H1 (cell line): ENCODE results near the gene ITGB4. TPM values are rescaled to one million over a fixed set of nuclear protein-coding genes. Genes with fewer than 3 reads are reported as not detected.

Experiments
- CTCF ChIA-PET: fragments of 300-600 bp; sonication (Branson Sonifier 250); formaldehyde crosslinking; loops from one replicate; lab custom pipeline; 2021; ENCODE audit not compliant: partially characterized antibody; lab: Charles Lee
- POLR2A ChIA-PET: fragments of 300-600 bp; sonication (Branson Sonifier 250); formaldehyde crosslinking; loops from one replicate; lab custom pipeline; 2021; ENCODE audit warnings: inconsistent platforms; ENCODE audit not compliant: partially characterized antibody; lab: Charles Lee
- DNase-seq, 2 experiments: peaks; one replicate each; pipeline versions ENCODE4 v3.0.0 to v3.0.0-alpha.2; 2010 to 2022; ENCODE audit warnings: low spot score in 2 of 2, low read depth in 1 of 2, mixed read lengths in 1 of 2
- FAIRE-seq: peaks from 2 replicates; lab custom pipeline; 2011; peaks lifted over from hg19 to GRCh38; lab: Jason Lieb, UNC
- H2AFZ ChIP-seq: 2 replicates; pipeline ENCODE4 v1.8.1; 2012; ENCODE audit warnings: low read length, inconsistent platforms
- H2AK5ac ChIP-seq: 2 replicates; pipeline ENCODE4 v1.6.1; 2013; ENCODE audit warnings: low read depth, low read length
- H2BK120ac ChIP-seq: replicated peaks from 2 replicates; pipeline ENCODE3; 2013; ENCODE audit warnings: low read depth, low read length, inconsistent platforms
- H2BK12ac ChIP-seq: 2 replicates; pipeline ENCODE4 v1.6.1; 2013; ENCODE audit warnings: low read depth, low read length
- H2BK15ac ChIP-seq: 2 replicates; pipeline ENCODE4 v1.6.1; 2013; ENCODE audit warnings: low read length
- H2BK20ac ChIP-seq: 2 replicates; pipeline ENCODE4 v1.6.1; 2013; ENCODE audit warnings: low read length
- H2BK5ac ChIP-seq: 2 replicates; pipeline ENCODE4 v1.6.1; 2013; ENCODE audit warnings: low read depth, low read length
- H3K14ac ChIP-seq: 2 replicates; pipeline ENCODE4 v1.6.1; 2013; ENCODE audit warnings: inconsistent platforms; ENCODE audit not compliant: insufficient read length
- H3K18ac ChIP-seq: 2 replicates; pipeline ENCODE4 v1.6.1; 2013; ENCODE audit warnings: low read length; ENCODE audit errors: extremely low read depth
- H3K23ac ChIP-seq: 2 replicates; pipeline ENCODE4 v1.6.1; 2013; ENCODE audit warnings: inconsistent platforms; ENCODE audit not compliant: insufficient read length
- H3K23me2 ChIP-seq: 2 replicates; pipeline ENCODE4 v1.6.1; 2013; ENCODE audit warnings: low read depth, low read length
- H3K27ac ChIP-seq: 2 replicates; pipeline ENCODE4 v1.6.1; 2011; ENCODE audit warnings: low read depth, low read length, inconsistent platforms
- H3K27me3 ChIP-seq, 4 experiments: replicated peaks in 1 of 4; 1 replicate in 1 of 4; 2 replicates in 3 of 4; pipeline versions ENCODE4 v1.6.1 to v1.8.1; 2011 to 2013; ENCODE audit warnings: low read length in 3 of 4, mild to moderate bottlenecking in 3 of 4, inconsistent platforms in 2 of 4, mixed read lengths in 2 of 4, moderate library complexity in 1 of 4; ENCODE audit not compliant: control insufficient read depth in 3 of 4, insufficient read depth in 3 of 4; ENCODE audit errors: extremely low read depth in 1 of 4
- H3K36me3 ChIP-seq, 4 experiments: 2 replicates each; pipeline versions ENCODE4 v1.6.1 to v1.8.1; 2011 to 2013; ENCODE audit warnings: mild to moderate bottlenecking in 4 of 4, low read length in 3 of 4, moderate library complexity in 2 of 4, control low read depth in 1 of 4, inconsistent platforms in 1 of 4; ENCODE audit not compliant: insufficient read depth in 4 of 4, control insufficient read depth in 2 of 4
- H3K4ac ChIP-seq: replicated peaks from 2 replicates; pipeline ENCODE3; 2013; ENCODE audit warnings: low read length, low read depth, mixed read lengths, inconsistent platforms; ENCODE audit not compliant: insufficient read length
- H3K4me1 ChIP-seq, 4 experiments: replicated peaks in 1 of 4; 1 replicate in 1 of 4; 2 replicates in 3 of 4; pipeline versions ENCODE4 v1.6.1 to v1.8.1; 2011 to 2013; ENCODE audit warnings: low read length in 3 of 4, inconsistent platforms in 2 of 4, mixed read lengths in 1 of 4; ENCODE audit not compliant: insufficient read depth in 4 of 4, control insufficient read depth in 3 of 4
- H3K4me2 ChIP-seq, 2 experiments: 2 replicates each; pipeline versions ENCODE4 v1.6.1 to v1.8.1; 2011 to 2013; ENCODE audit warnings: low read depth in 2 of 2, low read length in 2 of 2, control low read depth in 1 of 2, inconsistent platforms in 1 of 2, mild to moderate bottlenecking in 1 of 2; ENCODE audit not compliant: insufficient read depth in 1 of 2
- H3K4me3 ChIP-seq, 4 experiments: fragments of 200-600, 300-600 bp in 1 of 4; sonication (generic), shearing (Covaris generic), sonication (Bioruptor Twin) in 1 of 4; 2 replicates each; pipeline versions ENCODE4 v1.5.1 to v1.8.1; 2011 to 2016; ENCODE audit warnings: low read length in 4 of 4, low read depth in 3 of 4, control low read depth in 2 of 4, inconsistent platforms in 2 of 4, mild to moderate bottlenecking in 2 of 4, mixed read lengths in 1 of 4, moderate library complexity in 1 of 4; ENCODE audit not compliant: insufficient read depth in 2 of 4; ENCODE audit errors: extremely low read depth in 1 of 4
- H3K56ac ChIP-seq: replicated peaks from 2 replicates; pipeline ENCODE3; 2013; ENCODE audit warnings: low read depth, mild to moderate bottlenecking, mixed read lengths, low read length, inconsistent platforms; ENCODE audit not compliant: insufficient read length
- H3K79me1 ChIP-seq: 2 replicates; pipeline ENCODE4 v1.6.1; 2013; ENCODE audit warnings: low read depth, low read length, control low read depth
- H3K79me2 ChIP-seq, 2 experiments: 2 replicates each; pipeline versions ENCODE4 v1.6.1 to v1.8.1; 2012 to 2013; ENCODE audit warnings: low read length in 2 of 2, mild to moderate bottlenecking in 2 of 2, inconsistent platforms in 1 of 2; ENCODE audit not compliant: insufficient read depth in 2 of 2, control insufficient read depth in 1 of 2
- H3K9ac ChIP-seq, 4 experiments: replicated peaks in 1 of 4; 1 replicate in 1 of 4; 2 replicates in 3 of 4; pipeline versions ENCODE4 v1.6.1 to v1.8.1; 2011 to 2013; ENCODE audit warnings: low read depth in 3 of 4, low read length in 3 of 4, control low read depth in 2 of 4, mild to moderate bottlenecking in 2 of 4, moderate library complexity in 2 of 4, inconsistent platforms in 1 of 4; ENCODE audit errors: extremely low read depth in 1 of 4
- H3K9me3 ChIP-seq, 2 experiments: 2 replicates each; pipeline versions ENCODE4 v1.6.1 to v1.8.1; 2012 to 2013; ENCODE audit warnings: mild to moderate bottlenecking in 2 of 2, moderate library complexity in 2 of 2, control low read depth in 1 of 2, inconsistent platforms in 1 of 2, low read depth in 1 of 2, low read length in 1 of 2, mixed read lengths in 1 of 2; ENCODE audit not compliant: insufficient read depth in 2 of 2
- H4K20me1 ChIP-seq, 2 experiments: replicated peaks in 1 of 2; 2 replicates each; pipeline versions ENCODE3 to v1.8.1; 2011 to 2013; ENCODE audit warnings: inconsistent platforms in 2 of 2, low read length in 2 of 2, mild to moderate bottlenecking in 1 of 2; ENCODE audit not compliant: insufficient read depth in 2 of 2, control insufficient read depth in 1 of 2
- H4K5ac ChIP-seq: 2 replicates; pipeline ENCODE4 v1.6.1; 2013; ENCODE audit warnings: low read length, low read depth, mixed read lengths, inconsistent platforms; ENCODE audit not compliant: insufficient read length
- H4K8ac ChIP-seq: 2 replicates; pipeline ENCODE4 v1.8.0; 2013; ENCODE audit warnings: mild to moderate bottlenecking, moderate library complexity, low read length, inconsistent platforms; ENCODE audit not compliant: insufficient read depth; ENCODE audit errors: extremely low read depth
- H4K91ac ChIP-seq: replicated peaks from 2 replicates; pipeline ENCODE3; 2013; ENCODE audit warnings: low read length, mixed read lengths, inconsistent platforms; ENCODE audit not compliant: insufficient read length
- EGR1 ChIP-seq: IDR thresholded peaks from 2 replicates; pipeline ENCODE4 v1.6.1; 2011; ENCODE audit warnings: low read depth, low read length, borderline replicate concordance
- EP300 ChIP-seq, 2 experiments: IDR thresholded peaks; 1 replicate in 1 of 2; 2 replicates in 1 of 2; pipeline ENCODE4 v1.6.1; 2011 to 2012; ENCODE audit warnings: low read depth in 2 of 2, low read length in 2 of 2, mild to moderate bottlenecking in 2 of 2, borderline replicate concordance in 1 of 2, inconsistent platforms in 1 of 2, moderate library complexity in 1 of 2
- EZH2 ChIP-seq: fragments of 200-600 bp; sonication (generic); IDR thresholded peaks from 2 replicates; pipeline ENCODE4 v1.7.1; 2012; ENCODE audit warnings: low read depth, mild to moderate bottlenecking, moderate library complexity, low read length, inconsistent platforms; ENCODE audit not compliant: severe bottlenecking
- KDM4A ChIP-seq: IDR thresholded peaks from one replicate; pipeline ENCODE4 v1.7.1; 2012; ENCODE audit warnings: low read depth, mild to moderate bottlenecking, moderate library complexity, low read length, inconsistent platforms; ENCODE audit not compliant: severe bottlenecking
- MAFK ChIP-seq: IDR thresholded peaks from 2 replicates; pipeline ENCODE4 v1.6.1; 2012; ENCODE audit warnings: low read depth, mild to moderate bottlenecking, improper control_type of control experiment, low read length
- RXRA ChIP-seq: IDR thresholded peaks from 2 replicates; pipeline ENCODE4 v1.6.1; 2011; ENCODE audit warnings: low read depth, mild to moderate bottlenecking, low read length, moderate library complexity; ENCODE audit not compliant: insufficient read depth
- SIN3A ChIP-seq, 2 experiments: IDR thresholded peaks in 1 of 2; conservative IDR thresholded peaks in 1 of 2; 2 replicates each; pipeline ENCODE4 v1.6.1; 2011 to 2012; ENCODE audit warnings: low read length in 2 of 2, improper control_type of control experiment in 1 of 2, low read depth in 1 of 2, mild to moderate bottlenecking in 1 of 2
- SIX5 ChIP-seq: IDR thresholded peaks from 2 replicates; pipeline ENCODE4 v1.6.1; 2011; ENCODE audit warnings: mild to moderate bottlenecking, low read depth, low read length
- SP1 ChIP-seq: IDR thresholded peaks from 2 replicates; pipeline ENCODE4 v1.6.1; 2011; ENCODE audit warnings: low read depth, low read length
- WGBS, 2 experiments: shearing (Covaris generic) in 1 of 2; methylation state at CpG; one replicate each; pipeline versions ENCODE4 v1.1.6 to v1.1.7; 2013 to 2015; ENCODE audit warnings: low lambda C conversion rate in 2 of 2, mixed read lengths in 2 of 2, inconsistent platforms in 1 of 2, low coverage in 1 of 2, missing lambda C conversion rate in 1 of 2; ENCODE audit not compliant: insufficient replicate concordance in 2 of 2, insufficient coverage in 1 of 2, insufficient read length in 1 of 2; ENCODE audit errors: extremely low coverage in 1 of 2, missing lambda C conversion rate in 1 of 2; 5-methylcytosine and 5-hydroxymethylcytosine counted together
- polyA plus RNA-seq, 7 experiments: library from polyadenylated mRNA; depleted of rRNA in 3 of 7; stranded (reverse) in 5 of 7; unstranded in 2 of 7; fragments of >200 nt in 5 of 7; fragments of 200-250 nt in 2 of 7; gene quantifications; 1 replicate in 5 of 7; 2 replicates in 1 of 7; 4 replicates in 1 of 7; pipeline versions ENCODE4 v1.2.1 to v1.2.3, GENCODE V29; 2011 to 2013; ENCODE audit warnings: missing spikeins in 2 of 7, mixed read lengths in 2 of 7
- total RNA-seq: library from RNA; stranded (reverse); fragmentation: NEBNext Ultra II Directional; extraction: Animal tissue kit (Norgen Biotek cat#: 25700); gene quantifications from 2 replicates; pipeline ENCODE4 v1.2.1, GENCODE V29; 2021
- TF ChIP-seq, protein P1 (sequence below): IDR thresholded peaks from 2 replicates; pipeline ENCODE4 v1.6.1; 2012; ENCODE audit warnings: low read length, inconsistent platforms
- TF ChIP-seq, protein P2 (sequence below): IDR thresholded peaks from 2 replicates; pipeline ENCODE4 v1.6.1; 2011; ENCODE audit warnings: low read depth, mild to moderate bottlenecking, low read length; ENCODE audit not compliant: insufficient read depth

ITGB4 gene
- total and polyA plus RNA-seq, 2 of the 8 experiments (the other 6 are each of a cell fraction or from before 2014, with no cell fraction given) = 5.2 to 5.6 TPM

DNA sequence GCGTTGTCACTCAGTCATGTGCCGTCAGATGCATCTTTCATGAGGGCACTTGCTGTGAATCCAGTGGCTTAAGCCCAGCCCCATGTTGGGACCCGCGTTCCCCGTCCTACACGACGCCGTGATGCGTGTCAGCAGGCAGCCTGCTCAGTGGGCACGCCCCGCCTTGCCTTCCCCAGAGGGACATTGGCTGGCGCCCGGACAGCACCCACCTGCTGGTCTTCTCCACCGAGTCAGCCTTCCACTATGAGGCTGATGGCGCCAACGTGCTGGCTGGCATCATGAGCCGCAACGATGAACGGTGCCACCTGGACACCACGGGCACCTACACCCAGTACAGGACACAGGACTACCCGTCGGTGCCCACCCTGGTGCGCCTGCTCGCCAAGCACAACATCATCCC lies 8.8 kb downstream of the ITGB4 start:
- no peaks in the 10 kb centered on the region for H3K36me3 ChIP-seq
- H3K27ac ChIP-seq = no peak overlapping the region
- H2BK12ac ChIP-seq = no peak overlapping the region
- no peak overlapping the region; the same call in 1 of the 2 replicates for H4K8ac ChIP-seq
- no peaks in the 10 kb centered on the region for H3K79me2 ChIP-seq
- no peak overlapping the region for H2BK120ac ChIP-seq
- no peak overlapping the region for H2BK15ac ChIP-seq
- no peak overlapping the region for H4K5ac ChIP-seq
- H3K9ac ChIP-seq = no peak overlapping the region
- no peak overlapping the region for H3K56ac ChIP-seq
- H3K9me3 ChIP-seq = no peaks in the 10 kb centered on the region
- no peak overlapping the region for H2BK20ac ChIP-seq
- H3K27me3 ChIP-seq = no peaks in the 10 kb centered on the region
- H3K23me2 ChIP-seq = no peaks in the 10 kb centered on the region
- no peak overlapping the region for H3K23ac ChIP-seq
- H3K4me1 ChIP-seq = no peaks in the 10 kb centered on the region; a peak in 2 of 7 replicates
- no peak overlapping the region for H3K14ac ChIP-seq
- no peak for DNase-seq
- WGBS, 2 experiments = 94% methylated on average over 22 of the region's 24 CpGs; no CpG with 5 or more reads in 1 of the 2 experiments
- no peak overlapping the region for H3K4me2 ChIP-seq
- H3K4ac ChIP-seq = no peak overlapping the region
- no peaks in the 10 kb centered on the region for H3K79me1 ChIP-seq
- no peak for FAIRE-seq
- H4K91ac ChIP-seq = no peak overlapping the region
- CTCF ChIA-PET = interaction anchor here (0.7 to 4.8 kb wide), 14 partner anchors 8 to 139 kb away, joined by 3 to 44 read pairs (median 4); partner anchors contain the start of gene SMIM5
- H3K18ac ChIP-seq = no peak overlapping the region
- H2AFZ ChIP-seq = no peak overlapping the region
- H3K4me3 ChIP-seq = no peak overlapping the region
- H2AK5ac ChIP-seq = no peak overlapping the region
- H2BK5ac ChIP-seq = no peak overlapping the region
- H4K20me1 ChIP-seq = peaks cover 0 to 5% of the 10 kb centered on the region in 2 experiments
- POLR2A ChIA-PET = interaction anchor here (0.7 to 1.7 kb wide), 5 partner anchors 8 to 101 kb away, joined by 3 to 4 read pairs (median 4); partner anchors contain the start of gene ITGB4
- TF ChIP-seq SP1 (no peak), SIX5 (no peak), EGR1 (no peak), MAFK (no peak), SIN3A (conservative IDR thresholded peaks at IDR 0.05 in 1 of 2, IDR thresholded peaks at IDR 0.05 in 1 of 2; ENCODE audit: low read depth in 1 of 2, low read length in 2 of 2) (no peak), KDM4A (no peak), EP300 (IDR thresholded peaks at IDR 0.05; ENCODE audit: borderline replicate concordance in 1 of 2, low read depth in 2 of 2, low read length in 2 of 2) (no peak), RXRA (no peak), EZH2 (no peak)
- TF ChIP-seq, protein P1, sequence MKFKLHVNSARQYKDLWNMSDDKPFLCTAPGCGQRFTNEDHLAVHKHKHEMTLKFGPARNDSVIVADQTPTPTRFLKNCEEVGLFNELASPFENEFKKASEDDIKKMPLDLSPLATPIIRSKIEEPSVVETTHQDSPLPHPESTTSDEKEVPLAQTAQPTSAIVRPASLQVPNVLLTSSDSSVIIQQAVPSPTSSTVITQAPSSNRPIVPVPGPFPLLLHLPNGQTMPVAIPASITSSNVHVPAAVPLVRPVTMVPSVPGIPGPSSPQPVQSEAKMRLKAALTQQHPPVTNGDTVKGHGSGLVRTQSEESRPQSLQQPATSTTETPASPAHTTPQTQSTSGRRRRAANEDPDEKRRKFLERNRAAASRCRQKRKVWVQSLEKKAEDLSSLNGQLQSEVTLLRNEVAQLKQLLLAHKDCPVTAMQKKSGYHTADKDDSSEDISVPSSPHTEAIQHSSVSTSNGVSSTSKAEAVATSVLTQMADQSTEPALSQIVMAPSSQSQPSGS = no peak
- TF ChIP-seq, protein P2, sequence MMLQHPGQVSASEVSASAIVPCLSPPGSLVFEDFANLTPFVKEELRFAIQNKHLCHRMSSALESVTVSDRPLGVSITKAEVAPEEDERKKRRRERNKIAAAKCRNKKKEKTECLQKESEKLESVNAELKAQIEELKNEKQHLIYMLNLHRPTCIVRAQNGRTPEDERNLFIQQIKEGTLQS = no peak
